NCI-H510A (cell line): ENCODE results near the gene CDH4.

Source experiments
- DNase-seq: peaks from one replicate; lab custom pipeline; 2025; lab: John Stamatoyannopoulos, UW

Gene CDH4

GRCh38 chr20:61631751-61632150 is 379.7 kb downstream of the CDH4 start:
- DNase-seq, result no peak

- DNase-seq, result no peak
Measured at GRCh38 chr20:61633004-61633403, 380.9 kb downstream of the CDH4 start.

GRCh38 chr20:61634376-61635145 is 382.5 kb downstream of the CDH4 start:
- no peak for DNase-seq

GRCh38 chr20:61635721-61636455 is 383.8 kb downstream of the CDH4 start:
- no peak for DNase-seq

- no peak for DNase-seq
Measured at GRCh38 chr20:61636531-61637116, 384.6 kb downstream of the CDH4 start.

GRCh38 chr20:61638802-61639585 is 386.9 kb downstream of the CDH4 start:
- no peak for DNase-seq

GRCh38 chr20:61640131-61640870 is 388.2 kb downstream of the CDH4 start:
- no peak for DNase-seq

GRCh38 chr20:61640871-61641245 is 388.8 kb downstream of the CDH4 start:
- DNase-seq, result no peak

GRCh38 chr20:61643656-61644377 is 391.8 kb downstream of the CDH4 start:
- DNase-seq, result no peak

- no peak for DNase-seq
Measured at GRCh38 chr20:61644378-61645076, 392.5 kb downstream of the CDH4 start.

GRCh38 chr20:61645732-61646131 is 393.7 kb downstream of the CDH4 start:
- DNase-seq, result no peak

- DNase-seq, result no peak
Measured at GRCh38 chr20:61646453-61646852, 394.4 kb downstream of the CDH4 start.

GRCh38 chr20:61646986-61647385 is 394.9 kb downstream of the CDH4 start:
- no peak for DNase-seq

- DNase-seq, result no peak
Measured at GRCh38 chr20:61647702-61648101, 395.6 kb downstream of the CDH4 start.

- DNase-seq, result no peak
Measured at GRCh38 chr20:61649105-61649859, 397.2 kb downstream of the CDH4 start.

GRCh38 chr20:61649860-61650162 is 397.8 kb downstream of the CDH4 start:
- DNase-seq, result no peak

- no peak for DNase-seq
Measured at GRCh38 chr20:61650912-61651733, 399.1 kb downstream of the CDH4 start.

- no peak for DNase-seq
Measured at GRCh38 chr20:61652146-61652545, 400.1 kb downstream of the CDH4 start.

- no peak for DNase-seq
Measured at GRCh38 chr20:61654726-61655125, 402.7 kb downstream of the CDH4 start.
